IMR-90 (cell line): ENCODE measurements around the gene CPED1. TPM values are rescaled to one million over a fixed set of nuclear protein-coding genes. Genes with fewer than 3 reads are reported as not detected.

Experiments
- ATAC-seq: fragments of 200-7000 bp; cut with Tn5 transposase; 2 replicates; pipeline ENCODE4 v1.9.1; 2020; ENCODE audit warnings: low read depth, mild to moderate bottlenecking, moderate library complexity
- BruUV-seq: library from RNA; stranded (reverse); fragments of 400-500 nt; replicated peaks from 2 replicates; lab custom pipeline; 2021; lab: Mats Ljungman, UMichigan
- CTCF ChIA-PET: fragments of 300-600 bp; formaldehyde crosslinking; extraction: SDS; loops from one replicate; lab custom pipeline; 2021; ENCODE audit warnings: antibody characterized with exemption; lab: Yijun Ruan, JAX
- POLR2A ChIA-PET: fragments of 300-600 bp; sonication (Branson Sonifier 250); formaldehyde crosslinking; loops from one replicate; lab custom pipeline; 2022; ENCODE audit warnings: antibody characterized with exemption; ENCODE audit not compliant: unreplicated experiment; lab: Charles Lee
- DNase-seq: peaks from one replicate; pipeline ENCODE4 v3.0.0; 2013
- H2AFZ ChIP-seq: replicated peaks from 2 replicates; pipeline ENCODE3; 2013; ENCODE audit warnings: low read length, mild to moderate bottlenecking; ENCODE audit not compliant: poor library complexity
- H2AK5ac ChIP-seq: 2 replicates; pipeline ENCODE4 v1.6.1; 2013; ENCODE audit warnings: low read depth, low read length, inconsistent platforms
- H2AK9ac ChIP-seq: replicated peaks from 2 replicates; pipeline ENCODE3; 2013; ENCODE audit warnings: mild to moderate bottlenecking, low read depth, low read length, moderate library complexity; ENCODE audit not compliant: poor library complexity
- H2BK120ac ChIP-seq: 2 replicates; pipeline ENCODE4 v1.6.1; 2013; ENCODE audit warnings: low read depth, low read length, inconsistent platforms
- H2BK15ac ChIP-seq: 3 replicates; pipeline ENCODE4 v1.6.1; 2013; ENCODE audit warnings: low read depth, low read length, inconsistent platforms
- H2BK20ac ChIP-seq: 2 replicates; pipeline ENCODE4 v1.6.1; 2013; ENCODE audit warnings: low read depth, mild to moderate bottlenecking, inconsistent platforms, low read length, moderate library complexity
- H2BK5ac ChIP-seq: 2 replicates; pipeline ENCODE4 v1.6.1; 2013; ENCODE audit warnings: mild to moderate bottlenecking, low read depth, low read length, inconsistent platforms; ENCODE audit not compliant: poor library complexity, severe bottlenecking
- H3K14ac ChIP-seq: replicated peaks from 2 replicates; pipeline ENCODE4 v1.6.1; 2013; ENCODE audit warnings: low read depth, low read length, inconsistent platforms
- H3K18ac ChIP-seq: 2 replicates; pipeline ENCODE4 v1.6.1; 2013; ENCODE audit warnings: low read depth, low read length, control low read depth
- H3K23ac ChIP-seq: 2 replicates; pipeline ENCODE4 v1.6.1; 2013; ENCODE audit warnings: low read depth, low read length, inconsistent platforms
- H3K27ac ChIP-seq: 2 replicates; pipeline ENCODE4 v1.5.1; 2013; ENCODE audit warnings: mild to moderate bottlenecking, control low read depth, low read length; ENCODE audit not compliant: insufficient read depth
- H3K27me3 ChIP-seq: 2 replicates; pipeline ENCODE4 v1.6.1; 2013; ENCODE audit warnings: low read length; ENCODE audit not compliant: control insufficient read depth, insufficient read depth
- H3K36me3 ChIP-seq: 2 replicates; pipeline ENCODE4 v1.6.1; 2013; ENCODE audit warnings: low read length, mixed read lengths; ENCODE audit not compliant: control insufficient read depth, insufficient read depth
- H3K4ac ChIP-seq: 2 replicates; pipeline ENCODE4 v1.6.1; 2013; ENCODE audit warnings: low read depth, low read length, inconsistent platforms
- H3K4me1 ChIP-seq: 2 replicates; pipeline ENCODE4 v1.6.1; 2013; ENCODE audit warnings: low read length, mixed read lengths; ENCODE audit not compliant: control insufficient read depth, insufficient read depth
- H3K4me2 ChIP-seq: 2 replicates; pipeline ENCODE4 v1.6.1; 2013; ENCODE audit warnings: low read depth, mild to moderate bottlenecking, control low read depth, low read length, moderate library complexity
- H3K4me3 ChIP-seq: 2 replicates; pipeline ENCODE4 v1.5.1; 2013; ENCODE audit warnings: low read depth, mild to moderate bottlenecking, control low read depth, low read length, moderate library complexity; ENCODE audit not compliant: insufficient read depth
- H3K56ac ChIP-seq: 2 replicates; pipeline ENCODE4 v1.6.1; 2013; ENCODE audit warnings: low read length, inconsistent platforms; ENCODE audit not compliant: insufficient read depth; ENCODE audit errors: extremely low read depth
- H3K79me1 ChIP-seq, 2 experiments: 2 replicates each; pipeline ENCODE4 v1.6.1; 2013; ENCODE audit warnings: low read length in 2 of 2, inconsistent platforms in 1 of 2, low read depth in 1 of 2
- H3K9ac ChIP-seq: 2 replicates; pipeline ENCODE4 v1.6.1; 2013; ENCODE audit warnings: low read depth, low read length, control low read depth
- H3K9me1 ChIP-seq: 2 replicates; pipeline ENCODE4 v1.6.1; 2013; ENCODE audit warnings: low read length, inconsistent platforms; ENCODE audit not compliant: insufficient read depth
- H3K9me3 ChIP-seq: 2 replicates; pipeline ENCODE4 v1.6.1; 2013; ENCODE audit warnings: low read length; ENCODE audit not compliant: control insufficient read depth, insufficient read depth
- H4K20me1 ChIP-seq: 2 replicates; pipeline ENCODE4 v1.6.1; 2013; ENCODE audit warnings: low read length, inconsistent platforms; ENCODE audit not compliant: insufficient read depth
- H4K5ac ChIP-seq: 2 replicates; pipeline ENCODE4 v1.6.1; 2013; ENCODE audit warnings: mild to moderate bottlenecking, low read depth, low read length, control low read depth
- H4K8ac ChIP-seq, 2 experiments: 2 replicates each; pipeline ENCODE4 v1.6.1; 2013; ENCODE audit warnings: low read depth in 2 of 2, low read length in 2 of 2, control low read depth in 1 of 2, inconsistent platforms in 1 of 2
- H4K91ac ChIP-seq: 2 replicates; pipeline ENCODE4 v1.6.1; 2013; ENCODE audit warnings: low read depth, low read length, inconsistent platforms; ENCODE audit not compliant: insufficient read depth
- CEBPB ChIP-seq: IDR thresholded peaks from 2 replicates; pipeline ENCODE4 v1.6.1; 2012; ENCODE audit warnings: low read depth, low read length, improper control_type of control experiment
- RAD21 ChIP-seq: IDR thresholded peaks from 2 replicates; pipeline ENCODE4 v1.6.1; 2012; ENCODE audit warnings: low read length, improper control_type of control experiment
- WGBS, 2 experiments: methylation state at CpG; one replicate each; pipeline versions ENCODE4 v1.1.5 to v1.1.7; 2013; ENCODE audit warnings: missing lambda C conversion rate in 2 of 2; ENCODE audit not compliant: insufficient read length in 1 of 2; ENCODE audit errors: extremely low coverage in 2 of 2; 5-methylcytosine and 5-hydroxymethylcytosine counted together
- dilution Hi-C: fragments of 300-500 bp; cut with HindIII; formaldehyde crosslinking; loops from one replicate; pipeline ENCODE4 v1.14.3; 2018; ENCODE audit warnings: low sequenced_read_pairs; ENCODE audit not compliant: unreplicated experiment
- in situ Hi-C: fragments of 300-500 bp; cut with MboI; formaldehyde crosslinking; loops from 3 replicates; pipeline ENCODE4 v1.14.3; 2019; ENCODE audit warnings: low sequenced_read_pairs, inconsistent platforms, mixed read lengths
- intact Hi-C: fragments of 100-400 bp; cut with micrococcal nuclease; formaldehyde crosslinking; loops from 2 replicates; pipeline ENCODE4 v1.10.0; 2022
- polyA plus RNA-seq, 3 experiments: library from polyadenylated mRNA; depleted of rRNA; stranded (reverse); fragments of >200 nt; gene quantifications; 2 replicates each; pipeline ENCODE4 v1.2.3, GENCODE V29; 2012; ENCODE audit warnings: low replicate concordance in 1 of 3
- total RNA-seq: library from RNA; depleted of rRNA; stranded (reverse); fragments of >200 nt; gene quantifications from 2 replicates; pipeline ENCODE4 v1.2.3, GENCODE V29; 2012

CPED1 gene
- total and polyA plus RNA-seq, 2 of the 4 experiments (the other 2 are of a cell fraction) = 31.2 to 96.8 TPM

GRCh38 chr7:121006711-121007315 is 18.3 kb downstream of the CPED1 start:
- Histone ChIP-seq H2BK5ac (no peak overlapping the region), H4K8ac (peak overlapping the region in 1 of 2 experiments; percentile 34; a peak in 1 of 4 replicates), H3K9me3 (no peaks in the 10 kb centered on the region), H3K23ac (peak overlapping the region; percentile 47), H3K4me3 (no peak overlapping the region), H4K20me1 (peaks cover 9% of the 10 kb centered on the region; the same call in 1 of the 2 replicates), H3K4ac (peak overlapping the region; percentile 27), H4K91ac (peak overlapping the region; percentile 14), H3K79me1 (peaks cover 39 to 65% of the 10 kb centered on the region in 2 experiments), H3K56ac (no peak overlapping the region), H2BK15ac (peak overlapping the region; percentile 16; the same call in 1 of the 3 replicates), H3K27me3 (no peaks in the 10 kb centered on the region), H2AK5ac (peak overlapping the region; percentile 3; the same call in 1 of the 2 replicates), H3K4me1 (peaks cover 18% of the 10 kb centered on the region), H3K18ac (0 out of 2 replicates have a peak overlapping the region, but pooled peaks have one; percentile 14), H4K5ac (0 out of 2 replicates have a peak overlapping the region, but pooled peaks have one; percentile 10), H3K36me3 (no peaks in the 10 kb centered on the region), H3K9me1 (peaks cover 18% of the 10 kb centered on the region), H3K27ac (no peak overlapping the region), H3K4me2 (peak overlapping the region; percentile 27; the same call in 1 of the 2 replicates), H3K14ac (peak overlapping the region; percentile 61; the same call in 1 of the 2 replicates), H2BK20ac (no peak overlapping the region), H3K9ac (no peak overlapping the region), H2AFZ (no peak overlapping the region), H2BK120ac (peak overlapping the region; percentile 59), H2AK9ac (no peak overlapping the region)
- dilution Hi-C loops (no loop called here), in situ Hi-C loops (no loop called here), intact Hi-C loops (no loop called here)
- no CpG with 5 or more reads among the region's 6 CpGs for WGBS, 2 experiments
- ATAC-seq = peak; percentile 43; the same call in 1 of the 2 replicates
- ChIA-PET POLR2A (interaction anchor here (0.5 kb wide), 1 partner anchor 76 kb away, joined by 3 read pairs; no protein-coding TSS in a partner anchor), CTCF (interaction anchor here (0.6 to 1.1 kb wide), 5 partner anchors 10 to 102 kb away, joined by 3 to 4 read pairs (median 3); no protein-coding TSS in a partner anchor)
- no peak for DNase-seq
- TF ChIP-seq CEBPB (peak; percentile 85), RAD21 (no peak)
- BruUV-seq = no TSS peak
